ENCODE data around the gene ART3.

Gene ART3

GRCh38 chr4:76087007-76087769 is 12.7 kb downstream of the ART3 start:
- Histone ChIP-seq H3K4me3 (ENCODE audit: low read length) (peak overlapping the region; percentile 66), H3K27me3 (ENCODE audit: low read depth, low read length) (no peaks in the 10 kb centered on the region), H4K20me1 (ENCODE audit: insufficient read depth, low read length) (no peaks in the 10 kb centered on the region), H3K9ac (ENCODE audit: low read length) (peak overlapping the region; percentile 46), H3K27ac (ENCODE audit: low read length) (no peak overlapping the region), H3K79me2 (ENCODE audit: low read length) (no peaks in the 10 kb centered on the region), H3K9me3 (ENCODE audit: insufficient read depth, low read length) (no peaks in the 10 kb centered on the region), H3K4me1 (ENCODE audit: low read length) (peaks cover 23% of the 10 kb centered on the region), H3K4me2 (ENCODE audit: low read length) (peak overlapping the region; percentile 83), H3K36me3 (replicated peaks; ENCODE audit: low read depth, low read length) (no peaks in the 10 kb centered on the region), H2AFZ (ENCODE audit: low read depth, low read length) (peak overlapping the region; percentile 95)
- TF ChIP-seq EZH2phosphoT487 (IDR thresholded peaks at IDR 0.05; ENCODE audit: low read depth) = no peak
- peak; percentile 83 for TF ChIP-seq CTCF (IDR thresholded peaks at IDR 0.05; ENCODE audit: low read depth, low read length)

- Histone ChIP-seq H2AFZ (ENCODE audit: low read depth, low read length) (no peak overlapping the region), H3K36me3 (replicated peaks; ENCODE audit: low read depth, low read length) (no peaks in the 10 kb centered on the region), H3K27me3 (ENCODE audit: low read depth, low read length) (no peaks in the 10 kb centered on the region), H3K9me3 (ENCODE audit: insufficient read depth, low read length) (no peaks in the 10 kb centered on the region), H3K4me2 (ENCODE audit: low read length) (no peak overlapping the region), H3K27ac (ENCODE audit: low read length) (no peak overlapping the region), H4K20me1 (ENCODE audit: insufficient read depth, low read length) (no peaks in the 10 kb centered on the region), H3K4me3 (ENCODE audit: low read length) (no peak overlapping the region), H3K79me2 (ENCODE audit: low read length) (no peaks in the 10 kb centered on the region), H3K4me1 (ENCODE audit: low read length) (peaks cover 23% of the 10 kb centered on the region), H3K9ac (ENCODE audit: low read length) (no peak overlapping the region)
- TF ChIP-seq EZH2phosphoT487 (IDR thresholded peaks at IDR 0.05; ENCODE audit: low read depth) (no peak), CTCF (IDR thresholded peaks at IDR 0.05; ENCODE audit: low read depth, low read length) (no peak)
Measured at GRCh38 chr4:76088719-76089118, 14.2 kb downstream of the ART3 start.

GRCh38 chr4:76090241-76090691 is 15.8 kb downstream of the ART3 start:
- TF ChIP-seq EZH2phosphoT487 (IDR thresholded peaks at IDR 0.05; ENCODE audit: low read depth) = no peak
- no peak for TF ChIP-seq CTCF (IDR thresholded peaks at IDR 0.05; ENCODE audit: low read depth, low read length)
- Histone ChIP-seq H4K20me1 (ENCODE audit: insufficient read depth, low read length) (no peaks in the 10 kb centered on the region), H3K4me1 (ENCODE audit: low read length) (peaks cover 23% of the 10 kb centered on the region), H3K79me2 (ENCODE audit: low read length) (no peaks in the 10 kb centered on the region), H3K9ac (ENCODE audit: low read length) (peak overlapping the region; percentile 44), H3K27ac (ENCODE audit: low read length) (peak overlapping the region; percentile 36), H3K4me2 (ENCODE audit: low read length) (peak overlapping the region; percentile 49), H3K27me3 (ENCODE audit: low read depth, low read length) (no peaks in the 10 kb centered on the region), H3K4me3 (ENCODE audit: low read length) (peak overlapping the region; percentile 19; the same call in 1 of the 2 replicates), H3K9me3 (ENCODE audit: insufficient read depth, low read length) (no peaks in the 10 kb centered on the region), H2AFZ (ENCODE audit: low read depth, low read length) (peak overlapping the region; percentile 83), H3K36me3 (replicated peaks; ENCODE audit: low read depth, low read length) (no peaks in the 10 kb centered on the region)

GRCh38 chr4:76091052-76091451 is 16.5 kb downstream of the ART3 start:
- H3K4me2 ChIP-seq (ENCODE audit: low read length) = no peak overlapping the region
- H3K27me3 ChIP-seq (ENCODE audit: low read depth, low read length) = no peaks in the 10 kb centered on the region
- no peaks in the 10 kb centered on the region for H3K36me3 ChIP-seq (replicated peaks; ENCODE audit: low read depth, low read length)
- H2AFZ ChIP-seq (ENCODE audit: low read depth, low read length) = 0 out of 2 replicates have a peak overlapping the region, but pooled peaks have one; percentile 83
- TF ChIP-seq CTCF (IDR thresholded peaks at IDR 0.05; ENCODE audit: low read depth, low read length) = no peak
- TF ChIP-seq EZH2phosphoT487 (IDR thresholded peaks at IDR 0.05; ENCODE audit: low read depth) = no peak
- no peaks in the 10 kb centered on the region for H4K20me1 ChIP-seq (ENCODE audit: insufficient read depth, low read length)
- H3K9me3 ChIP-seq (ENCODE audit: insufficient read depth, low read length) = no peaks in the 10 kb centered on the region
- no peak overlapping the region for H3K27ac ChIP-seq (ENCODE audit: low read length)
- H3K9ac ChIP-seq (ENCODE audit: low read length) = no peak overlapping the region
- no peaks in the 10 kb centered on the region for H3K79me2 ChIP-seq (ENCODE audit: low read length)
- peaks cover 23% of the 10 kb centered on the region for H3K4me1 ChIP-seq (ENCODE audit: low read length)
- H3K4me3 ChIP-seq (ENCODE audit: low read length) = no peak overlapping the region
